GM19043 (cell line): Measurements from ENCODE around the gene RSPH3.
"Not testable (repeated sequence)": the region's sequence is repeated elsewhere in the genome, so short reads cannot be mapped to it uniquely, and the experiment has no call there.

Experiments
- ATAC-seq: cut with Tn5 transposase; IDR thresholded peaks from one replicate; pipeline ENCODE4 v1.9.1; 2021; ENCODE audit warnings: low read depth; ENCODE audit not compliant: unreplicated experiment

Gene RSPH3

DNA sequence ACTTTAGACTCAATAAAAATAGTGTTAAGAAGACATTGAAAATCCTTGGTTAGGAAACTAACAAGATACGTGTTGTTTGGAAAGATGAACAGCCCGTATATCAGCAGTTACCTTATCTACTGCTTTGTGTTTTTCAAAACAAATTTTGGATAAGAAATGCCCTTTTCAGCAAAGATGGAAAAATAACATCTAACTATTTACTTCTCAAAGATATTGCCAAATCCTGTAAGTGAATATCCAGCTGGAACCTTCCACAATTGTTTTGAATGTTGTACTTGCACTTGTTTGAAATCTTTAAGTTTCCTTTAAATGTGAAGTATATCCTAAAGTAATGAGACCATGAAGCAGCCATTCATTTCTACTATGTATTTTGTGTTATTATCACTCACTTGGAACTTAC lies 30.2 kb upstream of the RSPH3 start:
- ATAC-seq = no peak

DNA sequence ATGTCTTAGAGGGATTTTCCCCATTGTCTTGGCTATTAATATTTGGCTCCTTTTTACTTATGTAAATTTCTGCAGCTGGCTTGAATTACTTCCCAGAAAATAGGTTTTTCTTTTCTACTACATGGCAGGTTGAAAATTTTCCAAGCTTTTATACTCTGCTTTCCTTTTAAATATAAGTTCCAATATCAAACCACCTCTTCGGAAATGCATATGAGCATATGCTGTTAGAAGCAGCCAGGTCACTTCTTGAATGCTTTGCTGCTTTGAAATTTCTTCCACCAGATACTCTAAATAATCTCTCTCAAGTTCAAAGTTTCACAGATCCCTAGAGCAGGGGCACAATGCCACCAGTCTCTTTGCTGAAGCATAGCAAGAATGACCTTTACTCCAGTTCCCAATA lies 25.2 kb upstream of the RSPH3 start:
- ATAC-seq = not testable (repeated sequence)

DNA sequence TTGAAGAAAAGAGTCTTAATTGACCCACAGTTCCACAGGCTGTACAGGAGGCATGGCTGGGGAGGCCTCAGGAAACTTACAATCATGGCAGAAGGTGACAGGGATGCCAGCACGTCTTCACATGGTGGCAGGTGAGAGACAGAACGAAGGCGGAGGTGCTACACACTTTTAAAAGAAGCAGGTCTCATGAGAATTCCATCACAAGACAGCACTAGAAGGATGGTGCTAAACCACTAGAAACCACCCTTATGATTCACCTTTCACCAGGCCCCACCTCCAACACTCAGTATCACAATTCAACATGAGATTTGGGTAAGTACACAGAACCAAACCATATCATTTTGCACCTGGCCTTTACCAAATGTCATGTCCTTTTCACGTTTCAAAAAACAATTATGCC lies 23.9 kb upstream of the RSPH3 start:
- ATAC-seq = no peak

DNA sequence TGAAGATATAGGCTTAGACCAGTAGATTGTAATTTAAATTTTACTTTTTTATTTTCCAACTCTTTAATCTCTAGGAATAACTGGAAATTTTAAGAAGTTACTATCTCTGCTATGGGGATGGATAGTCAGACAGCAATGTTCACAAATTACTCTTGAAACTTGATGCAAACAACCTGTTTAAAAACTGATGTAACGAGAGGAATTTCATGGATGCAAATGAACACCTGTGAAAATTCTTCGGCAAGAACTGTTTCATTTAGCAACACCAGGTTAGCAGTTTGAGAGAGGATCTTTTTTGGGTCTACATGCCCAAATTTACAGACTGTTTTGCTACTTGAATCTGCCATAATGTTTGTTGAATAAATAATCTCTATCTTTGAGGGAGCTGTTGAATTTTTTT lies 20.0 kb upstream of the RSPH3 start:
- no peak for ATAC-seq

DNA sequence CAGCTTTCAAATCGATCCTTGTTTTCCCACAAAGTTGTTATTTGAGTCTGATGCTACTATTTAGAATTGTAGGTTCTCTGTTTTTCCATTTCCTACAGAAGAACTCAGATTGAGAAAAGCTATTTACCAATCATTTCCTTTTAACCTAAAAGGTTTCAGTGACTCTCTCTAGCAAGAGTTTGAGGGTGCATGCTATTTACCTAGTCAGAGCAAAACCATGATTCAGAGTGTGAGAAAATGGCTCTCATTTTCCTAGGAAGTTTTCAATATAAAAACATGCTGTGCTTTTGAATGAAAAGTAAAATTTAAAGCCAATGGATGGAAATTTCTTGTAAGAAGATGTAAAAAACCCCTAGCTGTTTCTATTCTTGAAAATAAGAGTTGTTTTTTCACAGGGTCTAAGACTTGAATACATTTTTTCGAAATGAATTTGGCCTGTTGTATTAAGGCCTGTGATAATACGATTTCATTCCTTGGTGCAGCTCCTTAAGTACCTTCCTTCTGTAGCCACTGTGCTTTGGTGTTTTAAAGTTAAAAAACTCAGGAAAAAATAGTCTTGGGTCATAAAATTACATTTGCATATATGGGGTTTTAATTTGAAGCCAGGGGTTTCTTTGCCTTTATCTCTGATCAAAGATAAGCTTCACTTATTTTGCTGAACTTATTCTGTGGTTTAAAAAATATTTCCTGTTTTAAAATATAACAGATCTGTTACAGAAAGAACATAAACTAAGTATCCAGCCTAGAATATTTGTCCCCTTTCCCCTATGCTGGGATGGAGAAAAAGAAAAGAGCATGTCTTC lies 18.0 kb upstream of the RSPH3 start:
- ATAC-seq = no peak

DNA sequence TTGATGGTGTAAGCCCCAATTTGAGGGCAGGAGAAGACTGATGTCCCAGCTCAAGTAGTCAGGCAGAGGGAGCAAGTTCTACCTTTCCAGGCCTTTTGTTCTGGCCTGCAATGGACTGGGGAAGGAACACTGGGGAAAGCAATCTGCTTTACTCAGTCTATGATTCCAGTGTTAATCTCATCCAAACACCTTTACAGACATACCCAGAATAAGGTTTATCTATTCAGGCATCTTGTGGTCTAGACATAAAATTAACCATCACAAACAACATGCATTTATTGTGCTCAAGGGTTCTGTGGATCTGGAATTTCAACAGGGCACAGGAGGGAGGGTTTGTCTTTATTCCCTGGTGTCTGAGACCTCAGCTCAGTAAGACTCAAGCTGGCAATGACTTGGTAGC lies 14.4 kb upstream of the RSPH3 start:
- no peak for ATAC-seq

DNA sequence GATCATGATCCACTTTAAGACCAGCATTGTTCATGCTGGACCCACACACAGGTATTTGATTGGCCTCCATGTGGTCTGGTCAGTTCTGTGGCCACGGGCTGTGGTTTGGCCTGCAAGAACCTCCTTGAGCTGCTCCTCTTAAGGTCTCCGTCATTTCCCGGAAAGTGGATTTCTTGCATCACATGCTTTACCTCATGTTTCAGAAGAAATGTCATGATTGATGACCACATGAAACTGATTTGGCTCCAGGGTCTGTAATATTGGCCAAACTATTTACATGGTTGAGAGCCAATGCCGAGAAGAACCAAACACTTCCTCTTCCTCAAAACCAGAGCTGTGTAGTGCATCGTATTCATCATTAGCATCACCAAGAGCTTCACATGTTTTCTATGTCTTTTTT lies 13.2 kb upstream of the RSPH3 start:
- ATAC-seq = no peak

DNA sequence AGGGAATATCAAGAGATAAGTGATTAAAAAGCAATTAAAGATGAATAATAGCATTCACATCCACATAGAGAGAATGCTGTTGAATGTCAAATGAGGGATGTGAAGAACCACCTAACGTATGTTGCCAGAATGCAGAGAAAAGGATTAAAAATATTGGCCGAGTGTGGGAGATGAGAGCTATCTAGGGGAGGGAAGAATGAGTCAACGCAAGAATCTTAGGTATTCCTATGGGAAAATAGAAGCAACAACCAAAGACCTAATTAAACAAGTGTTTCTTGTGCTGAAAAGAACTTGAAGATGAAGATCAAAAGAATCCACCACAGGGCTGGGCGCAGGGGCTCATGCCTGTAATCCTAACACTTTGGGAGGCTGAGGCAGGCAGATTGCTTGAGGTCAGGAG lies 12.2 kb upstream of the RSPH3 start:
- no peak for ATAC-seq

DNA sequence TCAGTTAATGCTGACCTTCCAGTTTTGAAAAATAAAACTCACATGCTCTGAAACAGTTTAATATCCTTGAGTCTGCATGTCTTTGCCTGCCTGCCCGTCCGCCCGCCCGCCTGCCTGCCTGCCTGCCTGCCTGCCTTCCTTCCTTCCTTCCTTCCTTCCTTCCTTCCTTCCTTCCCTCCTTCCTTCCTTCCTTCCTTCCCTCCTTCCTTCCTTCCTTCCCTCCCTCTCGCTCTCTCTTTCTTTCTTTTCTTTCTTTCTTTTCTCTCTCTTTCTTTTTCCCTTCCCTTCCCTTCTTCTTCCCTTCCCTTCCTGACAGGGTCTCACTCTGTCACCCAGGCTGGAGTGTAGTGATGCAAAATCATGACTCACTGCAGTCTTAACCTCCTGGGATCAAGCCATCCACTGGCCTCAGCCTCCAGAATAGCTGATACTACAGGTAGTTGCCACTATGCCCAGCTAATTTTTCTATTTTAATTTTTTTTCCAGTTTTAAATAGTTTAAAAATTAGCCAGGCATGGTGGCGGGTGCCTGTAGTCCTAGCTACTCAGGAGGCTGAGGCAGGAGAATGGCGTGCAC lies 10.1 kb upstream of the RSPH3 start:
- ATAC-seq = not testable (repeated sequence)

DNA sequence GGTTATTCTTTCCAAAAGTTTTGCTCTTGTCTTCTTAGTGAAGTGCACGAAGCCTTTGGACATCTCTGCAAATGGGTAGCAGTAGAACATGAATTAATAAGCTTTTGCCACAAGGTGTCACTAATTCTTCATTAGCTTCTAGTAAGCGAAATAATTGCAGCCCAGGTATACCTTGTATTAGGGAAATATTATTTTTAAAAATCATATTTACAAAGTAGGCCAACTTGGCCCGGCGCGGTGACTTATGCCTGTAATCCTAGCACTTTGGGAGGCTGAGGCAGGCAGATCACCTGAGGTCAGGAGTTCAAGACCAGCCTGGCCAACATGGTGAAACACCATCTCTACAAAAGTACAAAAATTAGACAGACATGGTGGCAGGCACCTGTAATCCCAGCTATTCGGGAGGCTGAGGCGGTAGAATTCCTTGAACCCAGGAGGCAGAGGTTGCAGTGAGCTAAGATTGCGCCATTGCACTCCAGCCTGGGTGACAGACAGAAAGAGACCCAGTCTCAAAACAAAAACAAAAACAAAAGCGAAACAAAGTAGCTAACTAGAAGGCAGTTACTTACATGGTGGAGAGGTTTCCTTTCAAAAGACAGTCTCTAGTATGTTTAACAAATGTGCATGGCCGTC lies 8.8 kb upstream of the RSPH3 start:
- no peak for ATAC-seq

DNA sequence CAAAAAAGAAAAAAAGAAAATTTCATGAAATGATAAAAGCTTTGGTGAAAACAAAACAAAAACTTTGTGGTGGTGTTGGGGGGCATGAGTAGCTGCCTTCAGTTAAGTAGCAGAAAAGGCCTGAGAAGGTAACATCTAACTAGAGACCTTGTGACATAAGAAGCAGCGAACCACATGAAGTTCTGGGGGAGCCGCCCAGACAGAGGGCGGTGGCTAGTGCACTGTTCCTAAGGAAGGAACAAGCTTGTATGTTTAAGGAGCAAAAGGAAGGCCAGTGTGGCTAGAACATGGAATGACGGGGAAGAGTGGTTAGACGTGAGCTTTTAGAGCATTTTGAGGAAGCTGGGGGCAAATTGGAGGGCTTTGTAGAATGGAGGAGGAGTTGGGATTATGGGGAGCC lies 7.5 kb upstream of the RSPH3 start:
- no peak for ATAC-seq

DNA sequence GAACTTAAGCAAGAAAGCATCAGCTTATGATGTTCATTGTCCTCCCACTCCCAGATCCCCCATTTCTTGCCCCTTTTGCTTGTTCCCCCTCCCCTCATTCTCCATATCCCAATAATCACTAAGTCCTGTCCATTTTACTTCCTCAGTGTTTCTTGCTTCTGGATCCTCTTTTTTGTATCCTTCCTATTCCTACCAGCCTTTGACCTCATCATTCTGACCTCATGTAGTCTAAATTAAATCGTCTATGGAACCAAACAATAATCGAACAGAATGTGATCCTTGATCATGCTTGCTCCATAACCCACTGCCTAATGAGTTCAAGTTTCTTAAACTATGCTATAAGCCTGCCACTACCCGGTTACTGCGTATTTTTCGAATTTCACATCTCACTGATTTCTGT lies 5.4 kb upstream of the RSPH3 start:
- no peak for ATAC-seq

DNA sequence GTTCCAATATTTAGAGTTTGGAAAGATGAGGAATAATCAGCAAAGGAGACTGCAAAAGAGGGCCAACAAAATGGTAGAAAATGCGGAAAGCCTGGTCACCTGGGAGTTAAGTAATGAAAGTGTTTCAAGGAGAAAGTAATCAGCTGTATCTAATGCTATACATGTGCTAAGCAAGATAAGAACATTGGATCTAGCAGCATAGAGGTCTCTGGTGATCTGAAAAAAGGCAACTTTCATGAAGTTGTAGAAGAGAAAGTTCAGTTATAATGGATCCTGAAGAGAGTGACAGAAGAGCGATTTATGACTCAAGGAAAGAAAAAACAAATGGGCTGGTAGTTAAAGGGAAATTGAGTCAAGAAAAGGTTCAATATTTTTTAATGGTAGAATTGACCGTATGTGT lies 4.6 kb upstream of the RSPH3 start:
- no peak for ATAC-seq

DNA sequence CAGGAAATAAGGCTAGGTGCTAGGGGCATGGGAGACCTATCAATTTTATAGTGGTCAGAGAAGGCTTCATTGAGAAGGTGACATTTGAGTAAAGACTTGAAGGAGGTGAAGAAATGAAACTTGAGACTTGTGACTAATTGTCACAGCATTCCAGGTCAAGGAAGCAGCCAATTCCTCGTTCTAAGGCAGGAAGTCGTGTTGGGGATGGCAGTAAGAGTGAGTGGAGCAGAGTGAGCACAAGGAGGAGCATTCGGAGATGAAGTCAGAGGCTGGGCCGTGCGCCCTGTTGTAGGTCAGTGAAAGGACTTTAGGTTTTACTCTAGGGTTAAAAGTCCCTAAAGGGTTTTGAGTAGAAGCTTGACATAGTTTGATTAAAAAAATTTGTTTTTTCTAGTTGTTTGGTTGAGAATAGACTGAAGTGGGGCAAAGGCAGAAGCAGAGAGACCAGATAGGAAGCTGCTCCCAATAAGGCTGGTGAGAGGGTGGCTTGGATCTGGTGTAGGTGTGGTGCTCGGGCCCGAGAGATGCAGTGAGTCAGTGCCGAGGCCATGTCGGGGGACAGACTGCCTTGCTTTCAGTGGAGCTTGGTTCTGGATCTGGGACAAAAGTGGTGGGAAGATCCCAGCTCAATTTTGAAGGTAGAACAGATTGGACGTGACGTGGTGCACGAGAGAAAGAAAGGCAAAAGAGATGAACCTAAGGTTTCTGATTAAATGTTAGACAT lies 2.6 kb upstream of the RSPH3 start:
- ATAC-seq = no peak

DNA sequence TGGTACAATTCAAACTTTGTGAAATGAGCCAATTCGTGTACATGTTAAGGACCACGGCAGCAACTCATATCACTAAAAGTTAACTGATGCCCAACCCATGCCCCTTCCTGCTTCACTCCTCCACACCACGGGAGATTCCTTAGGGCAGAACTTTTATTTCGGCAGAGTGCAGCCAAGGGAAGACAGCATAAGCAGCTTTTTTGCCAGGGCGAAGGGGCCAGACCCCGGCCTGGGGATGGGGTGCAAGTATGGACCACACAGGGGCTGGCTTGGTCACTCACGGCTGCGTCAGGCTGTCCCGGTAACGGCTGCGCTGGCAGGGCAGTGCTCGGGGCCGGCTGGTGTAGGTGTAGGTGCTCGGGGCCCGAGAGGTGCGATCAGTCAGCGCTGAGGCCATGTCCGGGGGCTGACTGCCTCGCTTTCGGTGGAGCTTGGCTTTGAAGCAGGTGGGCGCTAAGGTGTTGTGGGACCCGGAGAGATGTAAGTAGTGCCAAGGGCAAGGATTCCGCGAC lies 792 bp downstream of the RSPH3 start:
- ATAC-seq = peak; percentile 15

DNA sequence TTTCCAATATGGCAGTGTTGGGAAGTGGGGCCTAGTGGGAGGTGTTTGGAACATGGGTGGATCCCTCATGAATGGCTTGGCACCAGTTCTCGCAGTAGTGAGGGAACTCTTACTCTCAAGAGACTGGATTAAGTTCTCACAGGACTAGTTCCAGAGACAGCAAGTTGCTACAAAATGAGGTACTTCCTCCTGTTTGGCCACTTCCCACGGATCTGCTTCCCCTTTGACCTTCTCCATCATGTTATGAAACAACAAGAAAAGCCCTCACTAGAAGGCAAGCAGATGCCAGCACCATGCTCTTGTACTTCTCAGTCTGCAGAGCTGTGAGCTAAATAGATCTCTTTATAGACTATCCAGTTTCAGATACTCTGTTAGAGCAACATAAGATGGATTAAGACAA lies 3.1 kb downstream of the RSPH3 start:
- ATAC-seq = no peak

DNA sequence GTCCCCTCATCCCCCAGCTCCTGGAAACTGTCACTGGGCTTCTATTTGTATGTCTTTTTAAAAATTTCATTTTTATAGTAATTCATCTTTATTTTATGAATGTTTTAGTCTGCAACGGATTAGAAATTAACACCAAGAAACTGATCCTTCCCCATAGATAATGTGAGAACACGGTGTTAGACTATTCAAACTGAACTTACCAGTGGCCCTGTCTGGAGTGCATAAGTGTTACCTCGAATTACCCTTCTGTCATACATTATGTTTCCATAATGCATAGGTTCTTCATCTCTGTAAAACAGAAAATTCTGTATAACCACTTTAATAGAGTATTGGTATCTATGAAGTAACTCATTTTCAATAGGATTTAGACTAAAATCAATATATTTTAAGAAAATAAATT lies 6.4 kb downstream of the RSPH3 start:
- no peak for ATAC-seq

DNA sequence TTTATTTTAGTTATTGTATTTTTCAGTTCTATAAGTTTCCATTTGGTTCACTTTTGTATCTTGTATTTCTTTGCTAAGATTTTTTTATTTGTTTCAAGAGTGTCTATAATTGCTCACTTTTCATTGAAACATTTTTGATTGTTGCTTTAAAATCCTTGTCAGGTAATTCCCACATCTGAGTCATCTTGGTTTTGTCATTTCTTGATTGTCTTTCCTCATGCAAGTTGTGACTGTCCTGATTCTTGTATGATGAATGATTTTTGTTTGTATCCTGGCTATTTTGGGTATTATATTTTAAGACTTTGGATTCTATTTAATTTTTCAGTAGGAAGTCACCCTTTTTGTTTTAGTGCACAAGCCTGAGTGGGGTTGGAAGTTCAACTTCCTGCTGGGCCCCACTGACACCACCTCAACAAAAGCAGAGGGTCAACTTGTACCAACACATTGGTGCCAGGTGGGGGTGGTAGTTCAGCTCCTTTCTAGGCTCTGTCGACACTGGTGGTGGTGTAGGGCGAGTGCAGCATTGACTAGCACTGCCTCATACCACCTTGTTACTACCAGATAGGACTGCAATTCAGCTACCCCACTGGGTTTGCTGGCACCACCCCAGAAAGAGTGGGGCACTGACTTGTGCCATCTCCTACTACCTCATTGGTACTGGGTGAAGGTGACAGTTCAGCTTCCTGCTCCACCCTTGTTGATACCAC lies 8.8 kb downstream of the RSPH3 start:
- ATAC-seq = no peak

DNA sequence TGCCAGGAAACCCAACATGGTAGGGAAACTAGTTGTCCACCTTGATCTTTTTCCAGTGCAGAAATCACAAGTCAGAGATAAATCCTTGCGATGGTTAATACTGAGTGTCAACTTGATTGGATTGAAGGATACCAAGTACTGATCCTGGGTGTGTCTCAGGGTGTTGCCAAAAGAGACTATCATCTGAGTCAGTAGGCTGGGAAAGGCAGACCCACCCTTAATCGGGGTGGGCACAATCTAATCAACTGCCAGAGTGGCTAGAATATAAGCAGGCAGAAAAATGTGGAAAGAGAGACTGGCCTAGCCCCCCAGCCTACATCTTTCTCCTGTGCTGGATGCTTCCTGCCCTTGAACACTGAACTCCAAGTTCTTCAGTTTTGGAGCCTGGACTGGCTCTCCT lies 10.3 kb downstream of the RSPH3 start:
- ATAC-seq = not testable (repeated sequence)

DNA sequence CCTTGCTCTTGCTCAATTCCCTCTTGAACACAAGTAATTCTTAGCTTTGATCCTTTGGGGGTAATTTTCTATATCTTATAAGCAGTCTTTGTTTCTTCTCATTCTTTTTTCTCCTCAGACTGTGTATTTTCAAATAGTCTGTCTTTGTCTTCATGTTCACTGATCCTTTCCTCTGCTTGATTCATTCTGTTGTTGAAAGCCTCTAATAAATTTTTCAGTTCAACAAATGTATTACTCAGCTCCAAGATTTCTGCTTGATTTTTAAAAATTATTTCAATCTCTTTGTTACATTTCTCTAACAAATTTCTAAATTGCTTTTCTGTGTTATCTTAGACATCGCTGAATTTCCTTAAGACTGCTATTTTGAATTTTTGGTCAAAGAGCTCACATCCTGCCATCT lies 11.5 kb downstream of the RSPH3 start:
- no peak for ATAC-seq

DNA sequence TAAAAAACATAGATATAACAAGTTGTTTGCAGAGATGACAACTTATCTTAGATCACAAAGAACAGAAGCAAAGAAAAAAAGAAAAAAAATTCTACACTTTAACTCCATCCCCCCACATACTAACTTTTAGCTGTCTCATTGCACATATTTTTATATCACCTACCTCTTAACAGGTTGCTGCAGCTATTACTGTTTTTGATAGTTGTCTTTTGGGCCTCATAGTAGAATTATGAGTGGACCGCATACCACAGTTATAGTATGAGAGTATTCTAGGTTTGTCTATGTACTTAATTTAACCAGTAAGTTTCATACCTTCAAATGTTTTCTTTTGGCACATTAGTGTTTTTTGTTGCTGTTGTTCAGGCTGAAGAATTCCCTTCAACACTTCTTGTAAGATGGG lies 12.3 kb downstream of the RSPH3 start:
- no peak for ATAC-seq
